ENCODE results near the gene TFIP11.

TFIP11 gene

DNA sequence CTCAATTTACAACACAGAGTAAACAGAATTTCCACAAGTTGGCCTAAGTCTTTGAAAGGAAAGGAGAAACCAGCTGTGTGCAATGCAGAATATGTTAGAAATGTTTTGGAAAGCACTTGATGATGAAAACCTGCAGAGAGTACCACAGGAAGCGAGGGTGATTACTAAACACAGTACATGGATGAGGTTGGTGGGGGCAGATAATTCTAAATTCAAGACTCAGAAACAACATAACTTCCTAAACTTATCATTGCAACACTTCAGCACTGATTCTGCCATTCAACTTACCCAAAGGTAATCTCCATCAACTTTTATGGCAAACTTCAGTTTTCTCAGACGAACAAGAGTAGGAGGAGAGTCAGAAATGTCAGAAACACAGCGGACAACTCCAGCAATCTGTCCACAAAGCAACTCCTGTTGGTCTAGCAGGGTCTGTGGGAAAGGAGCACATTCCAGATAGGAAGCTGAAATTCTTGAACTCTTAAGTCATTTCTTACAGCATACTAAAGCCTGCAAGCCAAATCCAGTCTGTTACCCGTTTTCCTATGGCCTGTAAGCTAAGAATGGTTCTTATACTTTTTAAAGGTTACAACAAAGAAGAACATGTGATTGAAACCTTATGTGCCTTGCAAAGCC is 35.5 kb downstream of the TFIP11 start:
- DNase-seq: no peak

GRCh38 chr22:26474682-26475081 is 37.6 kb downstream of the TFIP11 start:
- DNase-seq: no peak

DNA sequence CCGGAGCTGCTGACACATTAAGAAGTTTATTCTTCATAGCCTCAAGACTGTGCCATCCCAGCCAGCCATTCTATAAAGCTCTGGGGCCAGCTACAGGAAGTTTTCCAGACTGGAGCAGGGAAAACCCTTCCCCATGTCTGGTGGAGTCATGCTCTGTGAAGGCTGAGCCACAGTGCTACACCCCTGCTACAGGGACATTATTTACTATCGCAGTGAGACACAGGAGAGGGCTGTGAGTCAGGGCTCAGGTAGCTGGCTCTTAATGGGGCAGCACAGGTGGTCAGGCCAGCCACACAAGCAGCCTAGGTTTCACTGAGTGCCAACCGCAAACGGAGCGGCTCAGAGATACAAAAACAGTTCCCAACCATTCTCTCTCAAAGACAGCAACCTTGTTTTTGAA is 40.8 kb downstream of the TFIP11 start:
- DNase-seq: no peak

- DNase-seq: no peak
Observed at GRCh38 chr22:26470807-26471206, 41.5 kb downstream of the TFIP11 start.

- no peak for DNase-seq
Observed at GRCh38 chr22:26466196-26466595, 46.1 kb downstream of the TFIP11 start.

GRCh38 chr22:26464312-26464711 is 48.0 kb downstream of the TFIP11 start:
- no peak for DNase-seq

- no peak for DNase-seq
Observed at GRCh38 chr22:26463688-26464087, 48.6 kb downstream of the TFIP11 start.

DNA sequence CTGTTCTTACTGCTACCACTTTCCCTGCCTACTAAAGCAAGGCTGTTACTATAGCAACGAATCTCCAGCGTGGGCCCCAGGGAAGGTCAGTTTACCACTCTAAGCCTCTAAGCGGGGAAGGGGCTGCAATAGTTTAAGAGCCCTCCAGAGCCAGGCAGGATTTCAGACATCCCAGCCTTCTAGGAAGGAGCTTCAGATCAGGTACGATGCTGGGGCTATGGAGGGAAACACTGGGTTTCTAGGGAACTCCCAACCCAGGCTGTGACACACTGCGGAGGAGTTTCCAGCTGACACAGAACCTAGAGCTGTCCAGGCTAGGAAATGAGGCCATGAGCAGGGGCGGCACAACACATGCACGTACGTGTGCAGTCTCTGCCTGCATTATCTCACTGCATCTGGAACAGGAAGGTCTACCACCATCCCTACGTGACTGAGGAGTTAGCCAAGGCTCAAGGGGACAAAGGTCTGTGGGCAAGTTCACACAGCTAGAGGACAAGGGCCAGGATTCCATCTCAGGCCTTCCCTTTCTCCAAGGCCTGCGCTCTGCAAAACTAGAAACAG is 49.1 kb downstream of the TFIP11 start:
- DNase-seq: no peak

- DNase-seq: no peak
Observed at GRCh38 chr22:26462641-26463040, 49.6 kb downstream of the TFIP11 start.

GRCh38 chr22:26462051-26462450 is 50.2 kb downstream of the TFIP11 start:
- DNase-seq: no peak

DNA sequence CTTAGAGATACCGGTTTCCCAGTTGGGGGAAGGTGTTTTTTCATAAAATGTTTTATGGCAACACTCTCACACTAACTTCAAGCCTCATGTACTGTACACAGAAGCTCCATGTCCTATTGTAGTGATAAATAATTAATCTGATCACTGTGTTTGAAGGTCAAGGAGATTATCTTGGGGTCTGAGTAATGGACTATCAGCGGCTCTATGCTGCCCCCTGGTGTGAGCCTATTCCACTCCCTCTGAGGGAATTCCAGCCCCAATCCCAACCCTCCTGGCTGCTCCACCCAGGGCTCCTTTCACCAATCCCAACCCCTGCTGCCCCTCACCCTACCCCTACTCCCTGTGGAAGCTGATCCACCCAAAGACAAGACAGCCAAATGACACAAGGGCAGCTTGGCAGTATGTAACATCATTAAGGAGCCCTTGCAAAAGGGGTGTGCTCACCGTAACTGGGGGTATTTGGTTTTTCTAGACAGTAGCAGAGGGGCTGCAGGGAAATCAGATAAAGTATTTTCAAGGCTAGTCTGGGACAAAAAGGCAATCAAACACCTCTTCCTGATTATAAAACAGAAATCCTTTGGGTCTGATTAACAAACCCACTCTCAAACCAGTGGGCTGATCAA is 51.0 kb downstream of the TFIP11 start:
- no peak for DNase-seq

GRCh38 chr22:26460202-26460601 is 52.1 kb downstream of the TFIP11 start:
- DNase-seq: no peak

DNA sequence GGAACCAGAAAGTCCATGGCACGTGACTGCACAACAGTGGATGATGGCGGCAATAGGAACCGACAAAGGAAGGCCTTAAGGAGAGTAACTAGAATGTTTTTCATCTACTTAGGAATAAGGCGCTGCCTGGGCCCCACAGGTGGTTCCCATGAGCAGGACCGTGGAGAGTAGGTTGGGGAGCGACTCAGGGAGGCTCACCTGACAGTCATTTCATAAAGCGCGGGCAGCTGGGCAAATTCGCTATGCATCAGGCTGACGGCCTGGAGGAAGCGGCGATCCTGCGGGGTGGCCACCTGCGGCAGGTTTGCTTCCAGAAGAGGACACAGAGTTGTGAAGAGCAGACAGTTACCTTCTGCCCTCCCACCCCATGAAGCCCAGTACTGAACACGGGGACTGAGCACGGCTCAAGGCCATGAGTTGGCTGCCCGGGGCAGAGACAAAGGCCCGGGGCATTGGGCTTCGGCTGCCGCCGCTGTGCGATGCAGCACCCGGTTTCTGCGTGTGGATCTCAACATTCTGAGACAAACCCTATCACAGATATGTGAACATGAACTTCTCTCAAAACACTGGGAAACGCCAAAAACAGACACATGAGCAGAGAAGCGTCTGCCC is 54.5 kb downstream of the TFIP11 start:
- no peak for DNase-seq

DNA sequence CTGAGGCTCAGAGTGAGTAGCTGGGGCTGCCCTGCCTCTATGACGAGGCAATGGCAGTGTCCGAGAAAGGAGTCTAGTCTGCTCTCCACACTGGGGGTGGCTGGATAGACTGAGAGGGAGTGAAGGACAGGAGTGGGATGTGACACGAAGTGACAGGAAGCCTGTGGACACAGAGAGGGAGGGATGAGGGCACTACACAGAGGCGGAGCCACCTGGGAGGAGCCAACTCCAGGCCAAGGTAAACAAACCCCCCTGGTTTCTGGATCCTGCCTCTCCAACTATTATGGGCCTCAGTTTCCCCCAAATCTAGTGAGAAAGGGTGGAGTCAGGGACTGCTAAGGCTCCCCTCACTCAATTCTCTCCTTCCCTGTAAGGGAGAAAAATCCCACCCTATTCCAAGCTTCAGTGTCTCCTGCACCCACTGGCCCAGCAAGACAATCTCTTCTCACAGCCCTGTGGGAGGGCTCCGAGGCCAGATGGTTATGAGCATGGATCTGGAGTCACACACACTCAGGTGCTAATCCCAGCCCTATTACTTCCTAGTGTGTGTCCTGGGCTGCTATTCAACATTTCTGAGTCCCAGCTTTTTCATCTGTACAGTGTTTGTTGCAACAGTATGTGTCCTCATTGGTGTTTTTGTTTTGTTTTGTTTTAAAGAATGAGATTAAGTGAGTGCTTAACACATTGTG is 58.3 kb downstream of the TFIP11 start:
- DNase-seq: no peak

DNA sequence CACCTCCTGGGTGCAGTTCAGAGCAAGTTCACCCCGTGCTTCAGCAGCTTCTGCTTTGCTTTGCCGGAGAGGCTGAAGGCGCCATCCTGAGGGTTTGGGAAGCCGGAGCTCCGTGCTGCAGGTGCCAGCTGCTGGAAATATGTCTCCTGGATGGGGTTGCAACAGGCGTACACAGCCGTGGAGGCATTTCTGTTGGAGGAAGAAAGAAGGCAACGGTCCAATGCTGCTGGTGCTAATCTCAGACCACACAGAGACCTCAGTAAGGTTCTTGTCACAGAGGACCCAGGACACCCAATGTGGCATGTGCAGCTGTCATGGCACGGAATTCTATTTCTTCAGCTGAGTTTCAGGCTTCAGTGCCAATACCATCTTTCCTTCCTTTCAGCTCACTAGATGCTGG is 59.1 kb downstream of the TFIP11 start:
- DNase-seq: no peak

DNA sequence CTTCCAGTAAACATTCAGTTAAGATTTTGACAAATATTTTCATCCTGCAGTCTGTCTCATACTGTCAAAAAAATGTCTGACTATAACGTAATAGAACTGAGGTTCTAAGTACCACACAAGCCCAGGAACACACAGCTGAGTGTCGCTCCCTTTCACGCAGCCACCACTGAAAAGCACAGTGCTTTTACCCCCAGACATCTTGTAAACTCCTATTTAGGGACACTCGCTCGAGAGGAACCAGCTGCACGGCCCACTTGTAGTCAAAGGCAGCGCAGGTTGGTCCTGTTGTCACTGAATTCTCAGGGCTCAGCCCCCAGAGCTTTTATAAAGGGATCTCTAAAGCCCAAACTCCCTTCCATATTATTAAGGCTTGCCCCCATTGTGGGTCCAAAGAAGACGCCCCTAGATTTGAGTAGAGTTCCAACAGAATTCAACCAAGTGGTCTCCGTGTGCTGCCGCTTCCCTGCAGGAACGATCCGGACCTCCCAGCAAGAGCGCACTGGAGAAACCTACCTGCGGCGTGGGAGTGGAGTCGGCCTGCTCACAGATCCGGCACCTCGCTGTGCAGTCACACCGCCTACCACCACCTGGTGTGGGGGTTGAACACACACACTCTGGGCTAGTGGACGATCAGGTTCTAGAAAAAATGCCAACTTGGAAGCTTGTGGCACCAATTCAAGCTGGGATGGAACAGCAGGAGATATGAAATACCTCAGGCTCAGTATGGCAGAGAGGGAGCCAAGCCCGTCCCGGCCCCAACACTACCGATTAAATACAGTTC is 59.8 kb downstream of the TFIP11 start:
- DNase-seq: no peak

GRCh38 chr22:26450453-26451185 is 61.7 kb downstream of the TFIP11 start:
- no peak for DNase-seq

- DNase-seq: no peak
Observed at GRCh38 chr22:26448941-26449340, 63.3 kb downstream of the TFIP11 start.

- DNase-seq: no peak
Observed at GRCh38 chr22:26448334-26448733, 63.9 kb downstream of the TFIP11 start.

- DNase-seq: no peak
Observed at GRCh38 chr22:26447584-26448329, 64.5 kb downstream of the TFIP11 start.

- no peak for DNase-seq
Observed at GRCh38 chr22:26446808-26447515, 65.3 kb downstream of the TFIP11 start.

All from SIG-M5 (cell line).